NCI-H2171 treated with DMSO at 0.1 percent for 48 hours (cell line): Measurements from ENCODE around the gene BEND6.
A peak's percentile ranks its signal among the peaks of the same experiment; 100 is the strongest.

Experiments
- DNase-seq: peaks from one replicate; lab custom pipeline; 2025; lab: John Stamatoyannopoulos, UW

BEND6 gene

DNA sequence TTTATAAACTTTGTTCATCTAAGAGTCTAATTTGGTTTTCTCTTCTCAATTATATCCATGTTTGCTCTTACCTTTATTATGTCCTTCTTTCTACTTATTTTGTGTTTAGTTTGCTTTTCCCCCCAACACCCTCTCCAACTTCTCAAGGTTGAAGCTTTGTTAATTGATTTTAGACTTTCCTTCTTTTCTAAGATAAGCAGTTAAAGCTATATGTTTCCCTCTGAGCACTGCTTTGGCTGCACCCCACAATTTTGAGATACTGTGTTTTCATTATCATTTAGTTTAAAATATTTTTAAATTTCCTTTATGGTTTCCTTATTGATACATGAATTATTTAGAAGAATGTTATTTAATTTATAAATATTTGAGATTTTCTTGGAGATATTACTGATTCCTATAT lies 13.9 kb upstream of the BEND6 start:
- no peak for DNase-seq

DNA sequence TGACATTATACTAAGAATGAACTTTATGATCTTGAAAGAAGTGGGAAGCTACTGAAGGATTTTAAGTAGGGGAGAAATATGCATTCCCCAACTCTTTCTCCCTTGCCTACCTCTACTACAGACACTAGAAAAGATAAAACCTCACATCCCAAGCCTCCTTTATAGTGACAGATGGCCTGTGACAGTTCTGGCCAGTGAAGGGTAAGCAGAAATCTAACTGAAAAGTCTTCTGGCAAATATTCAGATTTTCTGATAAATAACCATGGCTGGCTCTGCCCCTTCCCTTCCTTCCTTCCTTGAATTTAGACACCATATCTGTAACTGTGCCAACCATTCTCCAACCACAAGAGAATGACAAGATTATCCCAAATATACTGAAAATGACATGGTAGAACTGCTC lies 10.2 kb upstream of the BEND6 start:
- DNase-seq = peak; percentile 32

DNA sequence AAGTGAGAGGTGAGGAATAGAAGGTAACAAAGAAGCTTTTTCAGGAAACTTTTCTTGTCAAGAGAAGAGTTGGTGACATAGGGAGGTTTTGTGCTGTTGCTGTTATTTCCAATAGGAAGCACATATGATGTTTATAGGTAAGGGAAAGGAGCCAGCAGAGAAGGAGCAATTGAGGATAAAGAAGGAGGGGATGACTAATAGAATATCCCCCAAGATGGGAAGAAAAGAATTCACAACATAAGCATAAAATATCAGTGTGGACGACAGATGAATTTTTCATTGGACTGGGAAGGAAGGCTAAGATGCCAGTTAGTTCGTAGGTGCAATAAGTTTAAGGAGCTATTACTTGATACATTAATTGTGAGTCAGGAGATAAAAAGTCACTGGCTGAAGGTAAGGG lies 8.5 kb upstream of the BEND6 start:
- DNase-seq = no peak

DNA sequence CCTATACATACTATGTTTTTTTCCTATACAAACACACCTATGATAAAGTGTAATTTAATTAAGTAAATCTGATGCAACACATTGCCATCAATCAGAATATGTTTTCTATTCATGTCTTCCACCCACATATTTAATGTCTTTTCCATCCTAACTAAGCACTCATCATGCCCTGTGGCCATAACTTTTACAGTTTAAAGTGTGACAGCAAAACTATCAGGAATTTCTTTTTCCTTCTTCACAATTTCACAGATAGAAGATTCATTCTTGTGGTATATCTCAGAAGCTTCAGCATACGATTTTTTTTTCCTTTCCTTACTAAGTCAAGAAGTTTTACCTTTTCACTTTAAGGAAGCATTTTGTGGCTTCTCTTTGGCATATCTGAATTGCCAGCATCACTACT lies 7.0 kb upstream of the BEND6 start:
- no peak for DNase-seq

DNA sequence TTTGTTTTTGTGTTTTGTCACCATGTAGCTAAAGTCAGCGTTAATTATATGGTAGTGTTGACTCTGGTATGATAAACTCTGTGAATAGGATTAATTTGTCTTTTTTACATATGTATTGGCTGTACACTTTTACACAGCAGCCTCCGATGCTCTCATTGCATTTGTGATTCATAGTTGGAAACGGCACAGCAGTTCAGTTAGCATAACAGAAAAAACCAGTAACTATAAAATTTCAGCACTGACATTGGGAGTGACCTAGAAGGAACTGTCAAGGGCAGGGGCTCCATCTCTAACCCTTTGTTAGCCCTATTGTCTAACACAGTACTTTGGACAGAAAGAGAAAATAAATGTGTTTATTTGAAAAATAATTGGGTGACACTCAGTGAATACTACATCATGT lies 5.6 kb upstream of the BEND6 start:
- no peak for DNase-seq

DNA sequence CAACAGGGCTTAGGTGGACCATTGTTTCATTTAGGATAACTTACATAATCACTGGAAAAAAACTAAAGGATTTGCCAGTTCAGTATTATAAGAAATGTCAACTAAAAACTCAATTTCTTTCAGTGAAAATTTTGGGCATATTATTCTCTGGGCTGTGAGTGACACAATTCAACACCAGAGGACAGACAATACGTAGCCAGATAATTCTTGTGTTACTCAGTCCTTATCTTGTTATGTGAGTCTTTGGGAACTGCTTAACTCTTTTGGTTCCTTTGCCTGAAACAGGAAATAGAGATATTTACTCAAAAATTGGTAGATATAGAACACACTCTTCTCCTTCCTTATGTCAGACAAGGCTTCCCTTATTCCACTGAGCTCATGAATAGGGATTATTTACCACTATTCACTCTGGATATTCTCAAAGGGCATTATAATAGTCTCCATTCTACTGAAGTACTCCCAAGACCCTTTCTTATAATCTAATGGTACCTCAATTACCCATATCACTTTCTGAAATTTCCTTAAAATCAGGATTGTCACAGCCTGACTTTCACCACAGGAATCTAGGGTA lies 4.9 kb upstream of the BEND6 start:
- no peak for DNase-seq

DNA sequence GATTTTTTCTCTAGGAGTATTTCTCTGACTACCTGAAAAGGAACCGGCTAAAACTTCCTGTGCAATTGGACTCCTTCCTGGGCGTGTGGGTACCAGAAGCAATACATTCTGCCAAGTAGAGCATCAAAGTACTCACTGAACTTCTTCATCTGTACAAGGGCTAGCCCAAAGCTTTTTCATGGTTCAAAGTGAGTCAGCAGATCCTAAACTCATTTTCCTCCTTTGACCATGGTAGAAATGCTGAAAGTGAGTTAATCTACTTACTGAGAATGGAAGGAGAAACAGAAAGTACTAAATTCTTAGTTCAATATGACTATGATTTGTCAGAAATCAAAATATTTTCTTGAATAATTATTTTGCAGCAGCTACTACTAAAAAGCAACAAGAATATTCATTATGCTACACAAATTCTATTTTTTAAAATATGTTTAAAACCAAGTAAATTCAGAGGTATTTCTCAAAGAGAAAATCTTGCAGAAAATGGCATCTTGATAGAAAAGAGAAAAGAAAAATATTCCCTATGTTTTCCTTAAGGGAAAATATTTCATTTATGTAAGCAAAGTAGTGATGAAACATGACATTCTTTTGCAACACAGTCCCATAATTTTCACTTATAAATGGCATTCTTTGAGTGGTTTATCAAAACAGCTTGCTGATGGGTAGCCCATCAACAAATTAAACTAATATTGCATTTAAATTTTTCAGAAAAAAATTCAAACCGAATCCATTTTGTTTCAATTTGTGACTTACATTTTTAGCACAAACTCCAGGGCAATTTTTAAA lies 3.7 kb upstream of the BEND6 start:
- DNase-seq = no peak

DNA sequence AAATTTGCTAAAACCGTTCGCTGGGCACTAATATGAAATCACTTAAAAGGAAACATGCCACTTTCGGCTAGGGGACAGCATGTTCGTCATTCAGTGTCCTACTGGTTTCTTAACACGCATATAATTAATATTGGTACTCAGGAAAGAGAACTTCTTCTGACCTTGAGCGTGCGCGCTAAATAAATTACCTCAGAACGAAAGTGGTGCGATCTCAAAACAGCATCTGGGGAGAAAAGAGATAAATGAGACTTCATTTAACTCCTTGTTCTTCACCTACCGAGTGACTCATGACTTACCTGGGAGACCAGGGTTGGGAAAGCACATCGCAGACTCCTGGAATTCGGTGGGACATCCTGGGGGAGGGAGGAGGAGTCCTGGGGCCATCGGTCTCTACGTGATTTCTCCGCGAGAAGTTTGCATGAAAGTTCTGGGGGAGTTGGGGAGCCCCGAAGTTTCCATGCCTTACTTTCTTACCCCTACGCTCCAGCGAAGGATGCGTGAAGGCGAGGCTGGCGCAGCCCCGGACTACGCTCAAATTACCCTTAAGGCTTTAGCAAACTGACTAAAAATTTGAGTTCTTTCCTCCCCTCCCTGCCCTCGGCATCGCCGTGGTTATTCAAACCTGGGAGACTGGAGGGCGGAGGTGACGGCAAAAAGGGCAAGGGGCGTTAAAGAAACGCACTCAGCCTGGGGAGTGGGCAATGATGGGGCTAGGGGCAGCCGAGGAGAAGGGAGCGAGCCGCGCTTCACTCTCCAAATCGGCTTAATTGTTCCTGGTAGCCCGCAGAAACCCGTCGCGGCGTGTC lies 1.1 kb upstream of the BEND6 start:
- DNase-seq = no peak

DNA sequence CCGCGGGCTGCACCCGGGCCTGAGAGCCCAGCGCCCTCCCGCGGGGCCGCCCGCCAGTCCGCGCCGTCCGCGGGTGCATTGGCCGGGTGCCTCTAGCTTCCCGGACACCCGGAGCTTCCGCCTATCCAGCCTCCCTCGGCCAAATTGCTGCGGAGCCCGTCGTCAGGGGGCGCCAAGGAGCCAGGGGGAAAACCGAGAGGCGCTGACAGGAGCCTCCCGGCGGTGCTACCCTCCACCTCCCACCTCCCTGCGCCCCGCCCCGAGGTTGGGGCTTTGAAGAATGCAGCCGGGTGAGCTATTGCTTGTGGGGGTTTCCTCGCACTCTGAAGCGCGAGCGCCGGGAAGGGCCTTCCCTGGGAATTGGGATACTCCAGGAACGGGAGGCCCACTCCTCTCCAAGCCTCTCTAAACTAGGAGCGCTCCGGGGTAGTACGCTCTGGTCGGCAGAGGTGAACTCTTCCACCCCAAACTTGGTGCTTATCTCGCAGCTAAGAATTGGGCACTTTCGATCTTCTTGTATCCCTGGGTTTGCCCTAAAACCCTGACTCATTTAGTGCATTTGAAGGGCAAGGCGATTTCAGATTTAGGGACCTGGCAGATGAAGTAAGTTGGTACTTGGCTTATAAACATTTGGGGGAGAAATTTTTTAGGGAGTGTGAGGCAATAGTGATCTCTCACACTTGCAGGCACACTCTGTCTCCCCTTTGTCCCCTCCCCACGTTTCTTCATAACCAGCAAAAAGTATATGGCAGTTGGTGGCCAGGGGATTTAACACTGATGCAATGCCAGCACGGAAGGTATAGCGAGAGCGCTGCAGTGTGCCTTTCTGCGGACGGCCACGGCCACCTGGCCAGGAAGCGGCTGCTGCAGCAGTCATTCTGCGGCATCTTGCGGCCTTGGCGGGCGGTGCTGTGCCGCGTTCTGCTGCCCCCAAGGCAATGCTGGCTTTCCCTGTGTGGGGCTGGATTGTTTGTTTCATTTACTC lies 556 bp downstream of the BEND6 start:
- peak; percentile 89 for DNase-seq

DNA sequence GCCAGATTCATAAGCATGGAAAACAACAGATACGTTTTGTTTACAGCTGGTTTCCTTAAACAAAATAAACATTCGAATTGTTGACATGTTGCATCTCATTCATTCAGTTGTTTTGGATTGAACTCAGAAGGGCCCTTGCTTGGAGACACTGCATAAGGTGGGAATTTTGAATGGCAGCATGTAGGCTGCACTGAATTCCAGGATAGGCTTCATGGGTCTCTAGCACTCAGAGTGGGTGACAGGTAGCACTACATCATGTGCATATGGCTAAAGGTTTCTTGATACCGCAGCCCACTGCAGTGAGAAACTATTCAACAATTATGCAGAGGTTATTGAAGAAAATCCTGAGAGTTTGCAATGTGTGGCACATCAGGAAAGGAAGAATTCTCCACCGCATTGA lies 1.6 kb downstream of the BEND6 start:
- DNase-seq = peak; percentile 14

DNA sequence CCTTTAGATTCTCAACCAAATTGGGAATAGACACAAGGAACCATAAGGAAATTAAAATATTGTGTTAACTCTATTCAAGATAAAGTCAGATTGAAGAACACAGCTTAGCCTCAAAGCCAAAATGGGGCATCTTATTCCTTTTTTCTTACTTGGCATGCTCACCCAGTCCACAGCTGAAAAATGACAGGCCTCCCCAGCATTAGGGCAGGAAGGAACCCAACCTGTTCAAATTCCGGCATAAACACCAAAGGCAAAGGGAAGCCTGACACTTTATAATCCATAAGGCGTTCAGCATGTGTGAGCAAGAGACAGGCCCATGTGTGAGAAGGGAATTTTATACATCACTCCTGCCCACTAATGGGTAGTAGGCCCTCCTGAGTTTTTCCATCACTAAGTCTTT lies 2.9 kb downstream of the BEND6 start:
- DNase-seq = no peak

DNA sequence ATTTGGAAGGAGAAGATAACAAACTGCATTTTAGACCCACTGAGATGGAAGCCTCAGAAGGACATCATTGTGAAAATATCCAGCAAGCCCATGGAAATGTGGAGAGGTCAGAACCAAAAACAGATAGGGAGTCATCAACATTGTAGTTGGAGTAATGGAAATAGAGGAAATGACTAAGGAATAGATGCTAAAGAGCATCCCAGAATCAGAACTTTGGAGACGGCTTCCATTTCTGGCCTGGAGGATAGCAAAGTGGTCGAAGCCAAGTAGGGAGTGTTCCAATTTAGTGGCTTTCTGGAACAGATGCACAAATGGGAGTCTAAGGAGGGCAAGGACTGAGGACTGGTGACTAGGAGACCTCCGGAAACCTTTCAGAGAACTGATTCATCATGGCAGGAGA lies 3.6 kb downstream of the BEND6 start:
- DNase-seq = no peak

DNA sequence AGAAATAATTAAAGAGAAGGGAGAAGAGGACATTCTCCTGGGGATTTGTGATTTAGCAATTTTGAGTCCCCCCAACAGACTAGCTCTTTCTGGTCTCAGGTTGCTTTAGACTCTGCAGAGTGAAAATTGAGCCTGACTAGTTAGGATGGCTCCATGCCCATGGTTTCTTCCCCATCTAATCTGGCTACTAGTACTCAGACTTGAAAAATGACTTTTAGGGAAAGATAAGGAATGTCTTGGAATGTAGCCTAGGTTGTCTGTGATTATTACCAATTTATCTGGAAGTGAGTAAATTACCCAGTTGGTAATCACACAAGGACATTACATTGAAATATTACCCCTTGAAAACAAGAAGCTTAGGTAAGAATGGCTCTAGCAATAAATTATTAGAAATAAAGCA lies 4.2 kb downstream of the BEND6 start:
- no peak for DNase-seq

DNA sequence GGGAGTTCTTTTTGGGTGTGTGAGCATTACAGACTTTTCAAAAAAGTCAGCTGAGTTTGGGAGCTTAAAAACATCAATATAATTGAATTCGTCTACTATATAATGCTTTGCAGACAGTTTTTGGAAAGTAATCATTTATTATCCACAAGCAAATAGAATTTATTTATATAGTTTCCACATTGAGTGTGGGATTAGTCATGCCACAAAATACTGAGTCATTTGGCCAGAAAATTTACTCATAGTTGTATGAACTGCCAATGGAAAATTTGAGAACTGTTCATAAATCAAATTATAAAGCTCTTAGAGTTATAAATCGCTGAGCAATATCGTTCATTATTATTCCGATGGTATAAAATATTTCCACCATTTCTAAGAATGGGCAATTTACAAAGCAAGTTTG lies 5.0 kb downstream of the BEND6 start:
- no peak for DNase-seq

DNA sequence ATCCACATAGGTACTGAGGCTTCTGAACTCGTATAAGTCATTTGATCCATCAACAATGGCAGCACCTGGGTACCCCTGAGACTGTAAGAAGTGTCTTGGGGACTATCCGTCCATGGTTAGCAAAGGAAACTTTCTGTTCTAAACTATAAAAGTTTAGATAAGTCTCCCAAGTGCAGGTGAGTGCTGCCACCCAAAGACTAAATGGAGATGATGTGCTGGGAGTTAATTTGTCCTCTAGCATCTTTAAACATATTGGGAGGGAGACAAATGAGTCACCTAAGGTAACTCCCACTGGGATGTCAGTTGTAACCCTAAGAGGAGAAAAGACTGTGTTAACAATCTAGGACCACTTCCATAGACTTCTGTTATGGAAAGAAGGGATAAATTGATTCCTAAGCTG lies 6.2 kb downstream of the BEND6 start:
- DNase-seq = no peak

DNA sequence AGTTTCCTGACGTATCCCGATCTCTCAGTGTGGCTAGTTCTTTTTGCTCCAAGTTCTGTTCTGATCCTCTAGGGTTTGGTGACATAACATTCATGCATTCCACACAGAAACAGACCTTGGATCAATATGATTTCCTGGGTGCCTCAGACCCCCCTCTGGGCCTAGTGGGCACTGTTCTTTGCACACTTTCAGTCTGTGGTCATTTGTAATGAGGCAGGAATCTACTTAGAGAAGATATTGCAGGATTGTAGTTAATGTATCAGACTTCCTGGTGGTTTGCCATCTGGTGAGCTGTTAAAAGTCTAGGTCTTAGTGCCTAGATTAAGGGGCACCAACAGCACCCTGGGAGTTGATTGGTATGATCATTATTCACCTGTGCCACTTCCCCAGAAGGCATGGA lies 7.5 kb downstream of the BEND6 start:
- DNase-seq = no peak

DNA sequence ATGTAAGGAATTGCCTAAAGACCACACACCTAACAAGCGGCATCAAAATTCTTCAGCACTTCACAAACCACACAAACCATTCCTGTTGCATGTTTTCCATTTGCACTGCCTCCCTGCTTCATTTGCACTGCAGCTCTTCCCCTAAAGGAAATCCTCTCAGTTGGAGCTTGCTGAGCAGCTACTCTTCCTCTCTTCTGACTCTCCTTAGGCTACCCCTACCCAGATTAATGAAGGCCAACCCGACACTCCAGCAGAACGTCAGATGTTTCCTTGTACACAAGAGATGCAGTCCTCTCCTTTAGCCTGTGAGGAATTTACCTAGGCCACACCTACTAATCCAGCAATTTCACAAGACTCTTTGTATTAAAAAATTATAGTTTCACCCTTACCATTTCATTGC lies 8.1 kb downstream of the BEND6 start:
- DNase-seq = no peak

DNA sequence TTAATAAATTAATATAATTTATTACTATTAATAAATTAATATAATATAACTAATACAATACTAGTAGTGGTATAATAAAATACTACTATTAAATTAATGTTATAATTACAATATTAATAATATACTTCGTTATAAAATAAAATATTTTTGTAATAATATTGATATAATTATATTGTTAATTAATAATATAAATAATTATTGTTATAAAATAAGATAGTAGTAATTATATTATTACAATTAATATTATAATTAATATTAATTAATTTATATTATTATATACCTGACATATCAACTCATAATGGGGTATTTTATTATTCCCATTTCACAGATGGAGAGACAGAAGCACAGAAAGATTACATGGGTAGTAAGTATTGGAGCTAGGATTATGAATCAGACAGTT lies 8.9 kb downstream of the BEND6 start:
- DNase-seq = no peak

DNA sequence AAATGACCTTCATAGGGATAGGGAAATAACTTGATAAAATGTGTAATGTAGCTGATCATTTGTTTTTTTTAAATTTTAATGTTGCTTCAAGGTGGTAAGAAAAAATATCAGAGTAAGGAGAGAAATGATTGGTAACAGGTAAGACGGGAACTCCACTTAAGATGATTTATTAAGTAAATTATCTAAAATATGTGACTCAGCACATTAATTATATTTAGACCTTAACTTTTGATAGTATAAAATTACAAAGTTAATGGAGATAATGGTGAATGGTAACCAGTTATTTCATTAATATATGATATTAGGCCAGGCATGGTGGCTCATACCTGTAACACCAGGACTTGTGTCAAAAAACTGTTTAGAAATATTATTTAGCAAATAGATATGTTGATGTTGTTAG lies 10.2 kb downstream of the BEND6 start:
- DNase-seq = no peak

DNA sequence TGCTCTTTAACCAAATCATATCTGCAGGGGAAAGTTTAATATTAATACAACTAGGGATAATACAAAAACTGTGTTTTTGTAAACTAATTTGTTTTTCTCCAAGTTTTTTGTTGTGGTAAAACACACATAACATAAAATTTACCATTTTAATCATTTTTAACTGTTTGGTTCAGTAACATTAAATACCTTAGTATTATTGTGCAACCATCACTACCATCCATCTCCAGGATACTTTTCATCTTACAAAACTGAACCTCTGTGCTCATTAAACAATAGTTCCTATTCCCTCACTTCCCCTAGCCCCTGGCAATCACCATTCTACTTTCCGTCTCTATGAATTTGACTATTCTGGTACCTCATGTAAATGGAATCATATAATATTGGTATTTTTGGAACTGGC lies 15.9 kb downstream of the BEND6 start:
- DNase-seq = no peak

DNA sequence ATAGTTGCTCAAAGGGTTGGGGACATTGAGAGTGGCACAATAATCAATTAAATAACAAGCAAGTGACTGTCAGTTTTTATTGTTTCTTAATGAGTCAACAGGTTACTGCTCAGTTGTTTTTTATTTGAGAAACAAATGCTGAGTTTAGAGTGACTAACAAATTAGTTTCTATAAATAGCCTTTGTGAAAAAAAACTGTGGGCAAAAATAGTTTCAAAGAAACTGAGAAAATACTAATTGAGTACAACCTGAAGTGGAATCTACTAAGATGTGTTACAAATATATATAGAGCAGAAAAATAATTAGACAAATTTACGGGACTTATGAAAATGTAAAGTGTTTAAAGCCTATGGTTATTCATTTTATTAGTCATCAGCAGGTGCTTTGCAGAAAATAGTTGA lies 22.3 kb downstream of the BEND6 start:
- DNase-seq = no peak

DNA sequence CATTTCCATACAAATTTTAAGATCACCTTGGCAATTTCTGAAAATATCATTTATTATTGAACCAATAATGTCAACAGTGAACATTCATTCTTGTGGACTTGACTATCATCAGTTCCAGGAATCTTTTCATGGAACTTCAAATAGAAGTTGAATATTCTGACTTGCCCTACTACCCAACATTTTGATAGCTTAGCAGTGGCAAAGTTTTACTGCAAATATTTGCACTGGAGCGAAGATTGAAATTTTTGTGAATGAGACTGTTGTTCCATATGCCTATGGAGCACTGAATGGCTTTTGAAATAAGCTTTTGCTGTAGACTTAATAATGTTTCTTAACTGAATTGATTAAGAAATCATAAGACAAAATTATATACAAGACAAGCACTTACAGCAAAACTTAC lies 23.6 kb downstream of the BEND6 start:
- DNase-seq = no peak
